GM20431 (cell line): ENCODE data around the gene LHFPL3.

Source experiments
- in situ Hi-C: fragments of 300-500 bp; cut with MseI, MboI; formaldehyde crosslinking; loops from one replicate; pipeline ENCODE4 v1.15.0; 2020; ENCODE audit warnings: low sequenced_read_pairs; ENCODE audit not compliant: unreplicated experiment

The LHFPL3 gene

GRCh38 chr7:104790440-104790839 lies 462.0 kb downstream of the LHFPL3 start:
- in situ Hi-C loops: no loop called here

- in situ Hi-C loops: no loop called here
Observed at GRCh38 chr7:104791080-104791479, 462.7 kb downstream of the LHFPL3 start.

- in situ Hi-C loops: no loop called here
Observed at GRCh38 chr7:104793066-104793465, 464.7 kb downstream of the LHFPL3 start.

GRCh38 chr7:104794154-104794553 lies 465.8 kb downstream of the LHFPL3 start:
- in situ Hi-C loops: no loop called here

GRCh38 chr7:104794589-104794988 lies 466.2 kb downstream of the LHFPL3 start:
- in situ Hi-C loops: no loop called here

DNA sequence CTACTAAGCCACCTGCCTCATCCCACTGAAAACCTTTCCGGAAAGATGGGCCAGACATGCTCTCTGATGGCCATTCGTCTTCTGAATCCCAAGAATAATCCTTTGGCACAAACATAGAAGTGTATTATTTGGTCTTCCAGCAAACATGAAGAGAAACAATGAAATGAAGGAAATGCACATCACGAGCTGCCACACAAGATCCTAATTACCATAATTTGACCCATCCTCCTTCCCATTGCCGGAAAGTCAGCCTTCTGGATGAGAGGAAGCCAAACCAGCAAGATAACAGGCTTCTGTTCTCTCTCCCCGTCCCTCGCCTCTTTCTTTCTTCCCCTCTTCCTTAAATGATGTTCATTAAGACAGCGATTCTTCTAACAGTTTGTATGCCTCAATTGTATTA lies 466.7 kb downstream of the LHFPL3 start:
- in situ Hi-C loops: no loop called here

DNA sequence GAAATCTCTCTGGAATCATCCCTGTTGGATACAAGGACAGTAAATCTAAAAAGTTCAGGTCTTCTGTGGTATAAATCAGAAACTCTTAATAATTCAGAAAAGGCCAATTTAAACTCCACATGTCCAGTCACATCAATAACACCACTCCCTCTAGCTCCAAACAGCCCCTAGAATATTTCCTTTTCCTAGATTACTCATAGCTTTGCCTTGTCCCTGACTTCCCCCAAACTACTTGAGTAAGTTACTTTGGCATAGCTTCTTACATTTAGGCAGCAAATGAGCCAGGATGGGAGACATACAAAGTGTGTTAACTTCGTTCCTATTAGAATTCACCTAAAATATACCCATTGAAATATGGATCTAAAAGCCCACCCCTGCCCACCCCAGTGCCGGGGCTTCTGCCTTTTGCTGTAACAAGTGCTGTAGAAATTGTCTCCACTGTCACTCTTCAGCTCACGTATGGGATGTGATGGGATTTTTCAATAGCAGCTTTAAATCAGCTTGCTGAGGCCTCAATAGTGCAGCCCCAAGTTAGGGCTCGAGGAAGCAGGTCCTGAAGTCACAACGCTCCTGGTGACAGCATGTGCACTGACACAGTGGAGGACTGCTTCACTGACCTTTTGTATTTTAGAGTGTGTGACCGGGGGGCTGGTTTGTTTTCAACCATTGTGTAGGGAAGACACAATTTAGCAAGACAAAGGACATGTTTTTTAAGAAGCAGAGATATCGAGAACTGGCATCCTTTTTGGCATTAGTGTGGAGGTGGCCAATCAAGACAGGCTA lies 467.4 kb downstream of the LHFPL3 start:
- in situ Hi-C loops: no loop called here

GRCh38 chr7:104800307-104800706 lies 471.9 kb downstream of the LHFPL3 start:
- in situ Hi-C loops: no loop called here

DNA sequence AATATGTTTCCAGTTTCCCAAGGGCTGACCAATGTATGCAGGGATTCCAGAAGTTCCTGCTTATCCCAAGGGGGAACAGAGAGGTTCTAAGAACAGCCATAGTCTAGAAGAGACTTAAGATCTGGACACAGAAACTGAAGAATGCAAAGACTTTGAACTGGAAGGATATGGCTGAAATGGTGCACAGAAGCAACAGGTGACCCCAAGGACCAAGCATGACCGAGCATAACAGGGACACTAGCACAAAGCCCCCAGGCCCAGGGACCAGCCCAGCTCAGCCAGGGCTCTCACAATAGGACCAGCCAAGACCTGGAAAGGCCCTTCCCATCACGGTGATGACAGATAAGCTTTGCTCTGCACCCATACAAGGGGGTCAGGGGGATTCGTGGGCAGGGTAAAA lies 472.6 kb downstream of the LHFPL3 start:
- in situ Hi-C loops: no loop called here

DNA sequence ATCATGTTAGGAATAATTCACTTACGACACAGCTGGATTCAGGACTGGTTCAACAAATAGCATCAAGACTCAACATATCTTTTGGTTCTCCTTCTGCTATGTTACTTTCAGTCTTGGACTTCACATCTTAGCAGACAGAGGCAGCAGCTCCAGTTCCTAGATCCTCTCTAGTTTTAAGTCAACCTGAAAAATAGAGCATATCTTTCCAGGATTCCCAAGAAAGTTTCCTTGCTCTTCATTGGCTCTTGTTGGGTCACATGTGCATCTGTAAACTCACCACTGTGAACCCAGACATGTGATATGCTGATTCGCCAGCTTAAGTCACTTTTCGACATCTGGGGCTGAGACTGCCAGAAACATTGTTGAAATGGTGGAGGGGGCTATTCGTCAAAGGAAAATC lies 475.5 kb downstream of the LHFPL3 start:
- in situ Hi-C loops: no loop called here

- in situ Hi-C loops: no loop called here
Observed at GRCh38 chr7:104804696-104805095, 476.3 kb downstream of the LHFPL3 start.

- in situ Hi-C loops: no loop called here
Observed at GRCh38 chr7:104805449-104806317, 477.3 kb downstream of the LHFPL3 start.

GRCh38 chr7:104807671-104808070 lies 479.3 kb downstream of the LHFPL3 start:
- in situ Hi-C loops: no loop called here

DNA sequence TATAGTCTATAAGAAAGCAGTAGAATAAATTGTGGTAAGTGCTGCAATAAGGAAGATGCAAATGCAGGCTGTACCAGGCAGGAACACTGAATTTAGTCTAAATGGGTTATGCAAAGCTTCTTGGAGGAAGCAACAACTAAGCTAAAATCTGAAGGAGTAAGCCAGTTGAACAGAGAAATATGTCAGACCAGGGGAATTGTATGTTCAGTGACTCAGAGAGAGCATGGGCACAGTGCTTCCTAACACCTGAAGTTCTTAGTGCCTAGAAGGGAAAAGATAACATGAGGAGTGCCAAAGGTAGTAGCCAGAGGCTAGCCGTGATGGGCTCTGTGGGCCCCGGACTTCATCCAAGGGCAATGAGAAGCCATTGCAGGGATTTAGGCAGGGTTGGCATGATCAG lies 481.5 kb downstream of the LHFPL3 start:
- in situ Hi-C loops: no loop called here

DNA sequence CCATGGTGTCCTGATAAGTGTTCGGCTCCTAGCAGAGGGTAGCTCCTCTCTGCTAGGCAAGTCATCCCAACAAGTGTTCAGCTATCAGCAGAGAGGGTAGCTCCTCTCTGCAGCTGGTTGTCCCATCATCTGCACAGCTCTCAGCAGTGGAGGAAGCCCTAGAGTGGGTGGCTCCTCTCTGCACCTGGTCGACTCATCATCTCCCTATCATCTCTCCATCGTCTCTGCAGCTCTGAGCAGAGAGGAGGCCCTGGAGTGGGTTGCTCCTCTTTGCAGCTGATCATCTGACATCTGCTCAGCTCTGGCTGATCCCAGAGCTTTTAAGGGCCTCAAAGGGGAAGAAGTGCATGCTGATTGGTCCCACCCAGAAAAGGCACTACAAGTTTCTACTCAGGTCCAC lies 485.7 kb downstream of the LHFPL3 start:
- in situ Hi-C loops: no loop called here

DNA sequence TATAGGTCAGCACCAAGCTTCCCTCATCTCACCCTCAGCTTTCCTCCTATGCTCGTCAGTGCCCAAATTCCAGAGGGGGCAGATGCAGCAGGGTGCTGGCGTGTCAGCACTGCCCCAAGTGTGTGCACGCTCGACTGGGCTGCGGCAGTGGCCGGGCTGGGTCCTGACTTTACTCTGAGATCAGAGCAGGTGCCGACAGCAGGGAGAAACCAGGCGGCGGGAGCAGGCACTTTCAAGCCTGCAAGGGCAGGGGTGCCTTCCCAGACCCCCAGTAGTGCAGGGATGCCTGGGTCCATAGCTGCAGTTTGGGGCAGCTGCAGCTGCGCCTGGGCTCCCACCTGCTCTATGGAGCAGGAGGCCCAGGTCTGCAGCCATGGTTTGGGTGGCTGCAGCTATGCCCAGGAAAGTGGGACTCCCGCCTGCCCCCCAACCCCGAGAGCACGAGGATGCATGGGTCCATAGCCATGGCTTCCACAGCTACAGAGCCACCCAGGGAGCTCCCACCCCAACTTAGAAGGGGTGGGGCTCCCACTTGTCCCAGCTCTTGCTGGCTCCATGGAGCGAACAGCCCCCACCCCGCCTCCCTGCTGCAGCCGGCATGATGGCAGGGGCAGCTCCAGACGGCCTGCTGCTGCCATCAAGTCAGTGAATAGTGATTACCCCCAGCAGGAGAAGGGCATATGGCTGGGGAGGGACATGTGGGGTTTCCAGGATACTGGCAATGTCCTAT lies 486.4 kb downstream of the LHFPL3 start:
- in situ Hi-C loops: no loop called here

DNA sequence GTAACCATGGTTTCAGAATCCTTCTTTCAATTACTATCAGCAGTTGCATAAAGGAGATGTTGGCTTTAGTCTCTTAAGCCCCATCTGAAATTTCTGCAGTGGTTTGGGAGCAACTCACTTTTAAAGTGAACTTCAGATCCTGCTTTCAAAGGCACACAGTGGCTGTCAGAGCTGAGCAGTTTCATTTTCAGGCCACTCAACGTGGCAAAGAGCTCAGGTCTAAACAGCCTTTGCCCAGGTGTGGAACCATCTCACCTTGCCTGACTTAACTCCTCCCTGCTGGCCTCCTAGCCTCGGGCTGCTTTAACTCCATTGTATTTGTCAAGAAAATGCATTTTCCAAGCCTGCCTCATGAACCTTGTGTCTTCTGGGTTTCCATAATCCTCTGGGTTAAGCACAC lies 488.1 kb downstream of the LHFPL3 start:
- in situ Hi-C loops: no loop called here

DNA sequence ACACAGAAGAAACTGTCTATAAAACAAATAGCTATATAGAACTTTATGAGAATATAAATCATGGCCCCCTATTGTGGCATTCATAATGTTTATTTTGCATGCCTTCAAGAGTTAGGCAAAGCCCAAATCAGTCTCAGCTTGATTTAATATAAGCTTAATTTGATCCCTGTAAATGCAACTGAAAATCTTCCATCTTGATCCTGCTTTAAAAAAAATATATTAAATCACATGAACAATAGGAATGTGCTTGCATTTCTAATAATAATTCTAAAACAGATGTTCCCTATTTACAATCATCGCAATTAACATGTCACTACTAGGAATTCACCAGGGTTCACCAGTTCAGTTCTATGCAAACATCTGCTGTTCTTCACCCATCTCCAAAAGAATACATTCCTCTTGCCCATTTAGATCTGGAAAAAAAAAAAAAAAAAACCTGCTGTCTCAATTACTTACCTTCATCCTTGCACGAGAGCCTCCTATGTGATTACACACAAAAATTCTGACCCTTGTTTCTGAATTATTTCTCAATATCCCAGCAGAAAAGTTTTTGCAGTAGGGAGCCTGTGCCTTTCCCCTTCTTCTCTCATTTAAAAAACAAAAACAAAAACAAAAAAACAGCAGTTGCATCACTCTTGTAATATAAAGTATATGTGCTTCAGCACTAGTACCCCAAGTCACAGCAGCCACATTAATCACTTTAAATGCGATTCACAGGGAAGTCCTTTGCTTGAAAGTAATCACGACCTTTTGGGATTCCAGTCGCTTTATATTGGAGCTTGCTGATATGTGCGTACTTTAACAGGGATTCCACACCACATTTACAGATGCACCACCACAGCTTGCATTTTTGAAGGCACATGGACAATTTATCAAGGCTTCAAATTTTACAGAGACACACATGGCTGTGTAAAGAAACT lies 490.8 kb downstream of the LHFPL3 start:
- in situ Hi-C loops: no loop called here

DNA sequence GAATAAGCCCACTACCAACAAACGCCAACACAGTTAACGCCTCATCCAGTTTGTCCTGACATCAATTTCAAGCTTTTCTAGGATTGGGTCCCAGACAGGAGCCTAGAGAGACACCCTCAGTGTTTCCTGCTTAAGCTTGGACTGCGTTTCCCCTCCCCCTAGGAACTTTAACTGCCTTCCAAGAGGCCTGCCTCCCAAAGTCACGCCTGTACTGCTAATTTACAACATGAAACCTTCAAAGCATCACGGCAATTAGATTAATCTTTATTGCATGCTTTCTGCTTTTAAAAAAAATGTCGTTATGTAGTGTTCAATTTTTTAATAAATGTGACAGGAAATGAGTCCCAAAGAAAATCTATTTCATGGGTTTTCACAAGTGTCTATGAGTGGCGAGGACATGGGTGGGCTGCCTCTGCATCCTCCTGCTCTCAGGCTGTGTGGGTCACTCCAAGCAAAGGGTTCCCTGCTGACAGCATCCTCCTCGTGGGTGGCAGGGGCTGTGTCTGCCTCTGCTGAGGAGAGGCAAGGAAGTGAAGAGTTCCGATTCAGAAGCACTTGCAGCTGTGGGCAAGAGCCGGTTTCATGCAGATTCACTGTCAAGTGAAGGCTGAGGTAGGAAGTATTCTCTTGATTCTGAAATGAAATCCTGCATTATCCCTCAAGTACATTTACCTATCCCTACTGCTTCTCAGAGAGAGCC lies 492.6 kb downstream of the LHFPL3 start:
- in situ Hi-C loops: no loop called here
